Karpas-422 (cell line): ENCODE results near the gene AXIN1. TPM values are rescaled to one million over a fixed set of nuclear protein-coding genes. Genes with fewer than 3 reads are reported as not detected.

Experiments used
- DNase-seq: peaks from one replicate; pipeline ENCODE4 v3.0.0-alpha.2; 2015
- H2AFZ ChIP-seq: fragments of 200-600 bp; sonication (generic); 2 replicates; pipeline ENCODE4 v1.6.1; 2014; ENCODE audit warnings: antibody characterized with exemption, low read length, mixed read lengths
- H3K27ac ChIP-seq: fragments of 200-600 bp; sonication (generic); 2 replicates; pipeline ENCODE4 v1.5.1; 2014; ENCODE audit warnings: mild to moderate bottlenecking, low read length, moderate library complexity
- H3K27me3 ChIP-seq: fragments of 200-600 bp; sonication (generic); 2 replicates; pipeline ENCODE4 v1.6.1; 2014; ENCODE audit warnings: low read length, mixed read lengths
- H3K36me3 ChIP-seq: fragments of 200-600 bp; sonication (generic); 2 replicates; pipeline ENCODE4 v1.6.1; 2014; ENCODE audit warnings: low read length, mixed read lengths; ENCODE audit not compliant: insufficient read depth
- H3K4me1 ChIP-seq: fragments of 200-600 bp; sonication (generic); 2 replicates; pipeline ENCODE4 v1.6.1; 2014; ENCODE audit warnings: mild to moderate bottlenecking, low read length, mixed read lengths
- H3K4me2 ChIP-seq: fragments of 200-600 bp; sonication (generic); 2 replicates; pipeline ENCODE4 v1.6.1; 2014; ENCODE audit warnings: low read length, low read depth, mild to moderate bottlenecking; ENCODE audit not compliant: poor library complexity, severe bottlenecking
- H3K4me3 ChIP-seq: fragments of 200-600 bp; sonication (generic); 2 replicates; pipeline ENCODE4 v1.5.1; 2014; ENCODE audit warnings: mild to moderate bottlenecking, antibody characterized with exemption, low read length, mixed read lengths
- H3K79me2 ChIP-seq: fragments of 200-600 bp; sonication (generic); 2 replicates; pipeline ENCODE4 v1.6.1; 2014; ENCODE audit warnings: mild to moderate bottlenecking, low read length, mixed read lengths
- H3K9ac ChIP-seq: fragments of 200-600 bp; sonication (generic); 2 replicates; pipeline ENCODE4 v1.6.0; 2014; ENCODE audit warnings: low read length
- H3K9me2 ChIP-seq: fragments of 200-600 bp; sonication (generic), shearing (Covaris generic); replicated peaks from 2 replicates; pipeline ENCODE4 v1.6.0; 2014; ENCODE audit warnings: mild to moderate bottlenecking, low read length, moderate library complexity; ENCODE audit not compliant: insufficient read depth
- H3K9me3 ChIP-seq: fragments of 300-700, 200-600 bp; sonication (generic); 2 replicates; pipeline ENCODE4 v1.6.1; 2014; ENCODE audit warnings: low read length, mixed read lengths
- H4K20me1 ChIP-seq: fragments of 200-600 bp; sonication (generic); 2 replicates; pipeline ENCODE4 v1.6.1; 2014; ENCODE audit warnings: mild to moderate bottlenecking, antibody characterized with exemption, low read length, low read depth; ENCODE audit not compliant: insufficient read depth
- total RNA-seq: library from RNA; depleted of rRNA; stranded (reverse); fragments of >200 nt; shearing (Covaris generic); gene quantifications from 2 replicates; pipeline ENCODE4 v1.2.3, GENCODE V29; 2014; ENCODE audit warnings: low replicate concordance

AXIN1 gene
- total RNA-seq, 1 experiment from 2014 or later: 14.6 TPM

GRCh38 chr16:330741-331140, 21.8 kb downstream of the AXIN1 start:
- Histone ChIP-seq H3K4me1 (no peaks in the 10 kb centered on the region), H3K79me2 (peaks cover 82% of the 10 kb centered on the region)

GRCh38 chr16:325375-326145, 27.0 kb downstream of the AXIN1 start:
- Histone ChIP-seq H3K9me2 (no peaks in the 10 kb centered on the region), H3K36me3 (no peaks in the 10 kb centered on the region), H3K9ac (no peak overlapping the region), H3K27me3 (no peaks in the 10 kb centered on the region), H3K27ac (no peak overlapping the region), H3K4me1 (no peaks in the 10 kb centered on the region), H3K79me2 (peaks cover 74% of the 10 kb centered on the region), H3K4me2 (no peak overlapping the region), H4K20me1 (no peaks in the 10 kb centered on the region; the same call in 1 of the 2 replicates), H3K4me3 (no peak overlapping the region), H2AFZ (no peak overlapping the region), H3K9me3 (no peaks in the 10 kb centered on the region)
- no peak for DNase-seq

More at GRCh38 chr16:330741-331140, 21.8 kb downstream of the AXIN1 start:
- Histone ChIP-seq H4K20me1 (peaks cover 5% of the 10 kb centered on the region; the same call in 1 of the 2 replicates), H3K27ac (no peak overlapping the region), H3K36me3 (no peaks in the 10 kb centered on the region), H3K27me3 (no peaks in the 10 kb centered on the region), H3K4me2 (no peak overlapping the region), H3K9me2 (no peaks in the 10 kb centered on the region), H2AFZ (no peak overlapping the region), H3K9me3 (peaks cover 3% of the 10 kb centered on the region; the same call in 1 of the 2 replicates), H3K9ac (no peak overlapping the region), H3K4me3 (no peak overlapping the region)
- no peak for DNase-seq

DNA sequence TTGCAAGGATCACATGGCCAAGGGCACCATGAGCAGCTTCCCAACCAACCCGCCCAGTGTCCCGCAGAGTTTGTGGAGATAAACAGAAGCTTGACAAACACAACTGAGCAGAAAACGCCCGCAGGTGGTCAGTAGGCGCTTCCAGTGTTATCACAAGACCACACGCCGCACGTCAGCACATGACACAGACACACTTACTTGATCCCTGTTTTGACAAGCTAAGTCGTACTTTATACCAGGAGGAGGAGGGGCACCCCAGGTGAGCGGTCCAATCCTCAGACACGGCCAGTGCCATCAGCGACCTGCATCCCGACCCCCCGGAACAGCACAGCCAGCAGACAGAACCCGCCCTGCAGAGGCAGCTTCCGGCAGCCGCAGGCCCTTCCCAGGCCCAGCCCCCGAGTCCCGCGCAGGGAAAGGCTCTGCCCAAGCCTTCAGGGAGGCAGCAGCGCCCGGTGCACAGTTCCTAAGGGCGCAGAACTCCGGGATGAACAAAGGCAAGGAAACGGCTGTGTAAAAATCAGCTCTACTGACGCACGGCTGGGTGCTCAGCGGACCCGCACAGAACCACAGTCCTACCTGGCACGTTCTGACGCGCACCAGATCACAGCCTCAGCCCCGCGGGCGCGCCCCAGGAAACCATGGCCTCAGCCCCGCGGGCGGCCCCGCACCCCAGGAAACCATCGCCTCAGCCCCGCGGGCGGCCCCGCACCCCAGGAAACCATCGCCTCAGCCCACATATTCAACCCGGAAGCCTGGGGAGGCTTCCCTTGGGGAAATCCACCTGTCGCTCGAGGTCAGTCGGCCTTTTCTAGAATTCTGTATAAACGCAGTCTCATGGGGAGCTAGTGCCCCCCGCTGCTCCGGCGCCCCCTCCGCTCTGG, 27.8 kb downstream of the AXIN1 start:
- no peak overlapping the region for H3K4me3 ChIP-seq
- H3K9ac ChIP-seq: no peak overlapping the region
- no peak overlapping the region for H2AFZ ChIP-seq
- no peak overlapping the region for H3K4me2 ChIP-seq
- no peaks in the 10 kb centered on the region for H3K27me3 ChIP-seq
- H3K9me3 ChIP-seq: no peaks in the 10 kb centered on the region
- no peak for DNase-seq
- no peak overlapping the region for H3K27ac ChIP-seq
- H4K20me1 ChIP-seq: no peaks in the 10 kb centered on the region; the same call in 1 of the 2 replicates
- H3K4me1 ChIP-seq: no peaks in the 10 kb centered on the region
- peaks cover 73% of the 10 kb centered on the region for H3K79me2 ChIP-seq
- no peaks in the 10 kb centered on the region for H3K9me2 ChIP-seq
- no peaks in the 10 kb centered on the region for H3K36me3 ChIP-seq

- Histone ChIP-seq H3K36me3 (no peaks in the 10 kb centered on the region), H3K9me2 (no peaks in the 10 kb centered on the region), H3K27ac (no peak overlapping the region), H2AFZ (no peak overlapping the region), H3K4me1 (no peaks in the 10 kb centered on the region), H3K9me3 (no peaks in the 10 kb centered on the region), H3K9ac (no peak overlapping the region), H3K79me2 (peaks cover 76% of the 10 kb centered on the region), H3K4me3 (no peak overlapping the region), H4K20me1 (peaks cover 4% of the 10 kb centered on the region; the same call in 1 of the 2 replicates), H3K4me2 (no peak overlapping the region), H3K27me3 (no peaks in the 10 kb centered on the region)
- DNase-seq: no peak
Observed at GRCh38 chr16:324201-324450, 28.4 kb downstream of the AXIN1 start.

- Histone ChIP-seq H3K4me3 (no peak overlapping the region), H2AFZ (no peak overlapping the region), H3K27me3 (no peaks in the 10 kb centered on the region), H3K4me2 (no peak overlapping the region), H4K20me1 (peaks cover 6% of the 10 kb centered on the region; the same call in 1 of the 2 replicates), H3K9me2 (no peaks in the 10 kb centered on the region), H3K9ac (no peak overlapping the region), H3K36me3 (no peaks in the 10 kb centered on the region), H3K27ac (no peak overlapping the region), H3K79me2 (peaks cover 80% of the 10 kb centered on the region), H3K4me1 (no peaks in the 10 kb centered on the region), H3K9me3 (no peaks in the 10 kb centered on the region)
- DNase-seq: no peak
Observed at GRCh38 chr16:322476-323143, 29.9 kb downstream of the AXIN1 start.

DNA sequence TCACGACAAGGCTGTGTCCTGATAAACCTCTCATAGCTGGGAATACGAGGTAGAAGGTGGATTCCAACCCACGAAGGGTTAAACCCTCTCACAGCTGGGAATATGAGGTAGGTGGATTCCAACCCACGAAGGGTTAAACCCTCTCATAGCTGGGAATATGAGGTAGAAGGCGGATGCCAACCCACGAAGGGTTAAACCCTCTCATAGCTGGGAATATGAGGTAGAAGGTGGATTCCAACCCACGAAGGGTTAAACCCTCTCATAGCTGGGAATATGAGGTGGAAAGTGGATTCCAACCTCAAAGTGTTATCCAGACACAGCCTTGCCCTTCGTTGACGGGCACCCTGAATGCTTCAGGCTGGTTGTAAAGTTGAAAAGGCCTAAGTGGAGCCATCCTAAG, 31.0 kb downstream of the AXIN1 start:
- Histone ChIP-seq H2AFZ (no peak overlapping the region), H3K4me3 (no peak overlapping the region), H3K4me1 (no peaks in the 10 kb centered on the region), H3K9me2 (no peaks in the 10 kb centered on the region), H3K9me3 (no peaks in the 10 kb centered on the region), H4K20me1 (peaks cover 15% of the 10 kb centered on the region; the same call in 1 of the 2 replicates), H3K27ac (no peak overlapping the region), H3K4me2 (no peak overlapping the region), H3K79me2 (peaks cover 85% of the 10 kb centered on the region), H3K9ac (no peak overlapping the region), H3K36me3 (no peaks in the 10 kb centered on the region), H3K27me3 (no peaks in the 10 kb centered on the region)
- no peak for DNase-seq

DNA sequence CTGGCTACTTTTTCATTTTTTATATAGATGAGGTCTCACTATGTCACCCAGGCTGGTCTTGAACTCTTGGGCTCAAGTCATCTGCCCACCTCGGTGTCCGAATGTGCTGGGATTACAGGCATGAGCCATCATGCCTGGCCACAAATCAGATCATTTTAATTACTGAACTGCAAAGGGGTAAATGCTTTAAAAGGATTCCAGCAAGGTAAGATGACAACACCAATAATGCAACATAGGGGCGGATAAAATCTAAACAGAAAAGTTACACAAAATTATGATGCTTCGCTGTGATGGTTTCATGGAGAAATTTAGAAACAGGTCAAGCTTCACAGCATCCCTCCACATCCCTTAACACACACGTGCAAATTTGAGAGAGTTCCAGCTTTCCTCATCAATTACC, 32.3 kb downstream of the AXIN1 start:
- H3K36me3 ChIP-seq: no peaks in the 10 kb centered on the region
- H3K79me2 ChIP-seq: peaks cover 83% of the 10 kb centered on the region
- H3K4me1 ChIP-seq: no peaks in the 10 kb centered on the region
- H3K4me2 ChIP-seq: no peak overlapping the region
- no peak overlapping the region for H2AFZ ChIP-seq
- peaks cover 15% of the 10 kb centered on the region; the same call in 1 of the 2 replicates for H4K20me1 ChIP-seq
- H3K4me3 ChIP-seq: no peak overlapping the region
- H3K27me3 ChIP-seq: no peaks in the 10 kb centered on the region
- H3K9me3 ChIP-seq: no peaks in the 10 kb centered on the region
- no peak for DNase-seq
- H3K9ac ChIP-seq: no peak overlapping the region
- H3K27ac ChIP-seq: no peak overlapping the region
- no peaks in the 10 kb centered on the region for H3K9me2 ChIP-seq

- peaks cover 21% of the 10 kb centered on the region; the same call in 1 of the 2 replicates for H4K20me1 ChIP-seq
- H3K27ac ChIP-seq: no peak overlapping the region
- H3K4me1 ChIP-seq: no peaks in the 10 kb centered on the region
- no peaks in the 10 kb centered on the region for H3K27me3 ChIP-seq
- H3K4me2 ChIP-seq: no peak overlapping the region
- DNase-seq: peak; percentile 52
- H3K9me3 ChIP-seq: no peaks in the 10 kb centered on the region
- H3K36me3 ChIP-seq: no peaks in the 10 kb centered on the region
- H3K79me2 ChIP-seq: peaks cover 76% of the 10 kb centered on the region
- H3K9me2 ChIP-seq: no peaks in the 10 kb centered on the region
- H3K9ac ChIP-seq: no peak overlapping the region
- H3K4me3 ChIP-seq: no peak overlapping the region
- H2AFZ ChIP-seq: no peak overlapping the region
Observed at GRCh38 chr16:318628-319027, 33.9 kb downstream of the AXIN1 start.
